Glomerular visceral epithelial cell (primary cell): Measurements from ENCODE around the gene CCS.
A peak's percentile ranks its signal among the peaks of the same experiment; 100 is the strongest.
"Not testable (repeated sequence)": the region's sequence is repeated elsewhere in the genome, so short reads cannot be mapped to it uniquely, and the experiment has no call there.

ENCODE experiments used
- DNase-seq: peaks from one replicate; pipeline ENCODE4 v3.0.0-alpha.2; 2016; ENCODE audit errors: extremely low spot score

The CCS gene

DNA sequence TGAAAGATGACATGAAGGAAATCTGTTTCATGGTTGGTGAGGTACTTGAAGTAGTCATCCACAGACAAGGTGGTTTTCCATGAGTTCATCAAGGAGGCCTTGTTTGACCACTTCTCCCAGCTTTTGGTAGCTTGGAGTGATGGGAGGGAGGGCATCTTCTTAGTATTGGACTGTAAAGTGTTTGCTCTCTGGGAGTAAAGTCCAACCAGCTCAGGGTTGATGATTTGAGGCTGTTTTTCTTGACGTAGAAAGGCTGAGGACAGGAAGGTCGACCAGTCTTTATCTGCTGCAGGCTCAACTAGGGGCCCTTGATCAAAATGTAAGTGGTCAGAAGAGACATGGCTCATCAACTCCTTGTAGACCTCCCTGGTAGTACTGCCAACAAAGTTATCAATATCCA lies 1.8 kb upstream of the CCS start:
- no peak for DNase-seq

DNA sequence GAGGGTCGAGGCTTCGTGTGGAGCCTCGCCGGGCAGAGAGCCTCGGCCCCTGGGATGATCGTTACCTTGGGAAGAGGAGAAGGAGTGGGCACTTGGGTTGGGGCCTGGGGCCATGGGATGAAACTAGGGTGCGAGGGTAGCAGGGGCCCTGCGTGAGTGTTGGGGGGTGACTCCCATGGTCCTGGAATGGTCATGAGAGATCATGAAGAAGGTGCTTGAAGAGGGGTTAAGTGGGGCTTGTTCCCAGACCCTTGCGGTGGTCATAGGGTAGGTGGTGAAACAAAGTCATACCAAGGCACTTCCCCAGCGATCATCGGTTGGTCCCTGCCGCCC lies 284 bp downstream of the CCS start:
- no peak for DNase-seq

DNA sequence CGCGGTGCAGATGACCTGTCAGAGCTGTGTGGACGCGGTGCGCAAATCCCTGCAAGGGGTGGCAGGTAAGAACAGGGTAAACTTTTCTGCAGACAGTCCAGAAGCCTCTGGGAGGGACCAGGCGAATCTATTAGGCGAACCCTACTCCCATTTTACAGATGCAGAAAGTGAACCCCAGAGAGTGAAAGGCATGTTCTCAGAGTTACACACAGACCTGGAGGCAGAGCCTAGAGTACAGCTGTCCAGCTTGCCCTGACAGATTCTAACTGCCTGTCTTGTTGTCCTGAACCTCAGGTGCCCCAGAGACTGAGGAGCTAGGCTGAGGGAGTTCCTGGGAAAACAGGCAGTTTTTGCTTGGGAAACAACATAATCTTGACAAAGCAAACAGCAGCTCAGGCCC lies 665 bp downstream of the CCS start:
- no peak for DNase-seq

DNA sequence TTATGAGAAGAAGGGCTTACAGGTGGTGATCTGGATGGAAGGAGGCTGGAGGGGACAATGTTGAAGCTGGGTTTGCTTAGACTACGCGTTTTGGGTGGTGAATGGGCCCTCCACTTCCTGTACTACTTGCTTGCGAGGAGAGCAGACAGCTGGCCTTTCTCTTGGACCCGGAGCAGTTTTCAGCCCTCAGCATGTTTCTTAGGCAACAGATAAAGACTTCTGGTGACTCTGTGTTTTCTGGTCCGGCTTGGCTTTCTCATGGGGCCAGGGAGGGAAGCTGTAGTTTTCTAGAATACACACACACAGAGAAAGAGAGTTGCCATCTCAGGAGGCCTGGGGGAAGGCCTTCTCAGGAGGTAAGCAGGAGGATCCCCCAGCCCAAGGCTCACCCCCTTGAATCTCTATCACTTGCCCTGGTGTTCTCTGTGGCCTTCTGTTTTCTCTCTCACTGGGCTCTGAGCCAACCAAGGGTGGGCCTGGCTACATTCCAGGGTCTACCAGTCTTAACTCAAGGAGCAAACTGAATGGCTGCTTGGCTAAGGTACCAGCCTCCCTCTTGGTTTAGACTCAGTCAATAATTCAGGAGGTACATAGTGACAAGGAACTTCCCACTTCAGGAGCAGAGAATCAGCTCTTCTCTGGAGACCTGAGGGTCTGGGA lies 2.4 kb downstream of the CCS start:
- no peak for DNase-seq

DNA sequence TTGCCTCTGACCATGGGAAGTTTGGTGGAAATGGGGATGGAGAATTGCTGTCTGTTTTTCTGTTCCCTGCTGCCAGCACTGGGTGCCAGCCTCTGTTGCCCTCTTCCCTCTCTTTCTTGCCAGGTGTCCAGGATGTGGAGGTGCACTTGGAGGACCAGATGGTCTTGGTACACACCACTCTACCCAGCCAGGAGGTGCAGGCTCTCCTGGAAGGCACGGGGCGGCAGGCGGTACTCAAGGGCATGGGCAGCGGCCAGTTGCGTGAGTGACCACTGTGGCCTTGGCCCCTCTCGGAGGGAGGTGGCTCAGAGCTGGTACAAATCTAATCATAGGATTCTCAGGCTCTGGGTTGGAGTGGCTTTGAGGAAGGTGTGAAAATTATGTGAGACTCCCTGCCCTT lies 6.0 kb downstream of the CCS start:
- no peak for DNase-seq

DNA sequence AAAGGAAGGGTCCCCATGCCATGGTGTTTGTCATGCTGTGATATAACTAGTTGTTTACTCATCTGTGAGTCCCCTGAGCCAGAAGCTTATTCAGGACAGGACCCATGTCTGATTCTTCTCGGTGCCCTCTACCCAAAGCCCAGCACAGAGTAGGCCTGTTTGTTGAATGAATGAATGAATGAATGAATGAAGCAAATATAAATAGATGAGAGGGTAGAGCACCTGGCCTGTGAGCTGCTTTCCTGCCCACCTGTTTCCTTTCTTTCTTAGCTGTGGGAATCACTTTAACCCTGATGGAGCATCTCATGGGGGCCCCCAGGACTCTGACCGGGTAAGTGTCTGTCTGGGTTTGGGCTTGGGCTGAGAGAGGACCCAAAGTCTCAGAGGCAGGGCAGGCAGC lies 7.2 kb downstream of the CCS start:
- DNase-seq = no peak

DNA sequence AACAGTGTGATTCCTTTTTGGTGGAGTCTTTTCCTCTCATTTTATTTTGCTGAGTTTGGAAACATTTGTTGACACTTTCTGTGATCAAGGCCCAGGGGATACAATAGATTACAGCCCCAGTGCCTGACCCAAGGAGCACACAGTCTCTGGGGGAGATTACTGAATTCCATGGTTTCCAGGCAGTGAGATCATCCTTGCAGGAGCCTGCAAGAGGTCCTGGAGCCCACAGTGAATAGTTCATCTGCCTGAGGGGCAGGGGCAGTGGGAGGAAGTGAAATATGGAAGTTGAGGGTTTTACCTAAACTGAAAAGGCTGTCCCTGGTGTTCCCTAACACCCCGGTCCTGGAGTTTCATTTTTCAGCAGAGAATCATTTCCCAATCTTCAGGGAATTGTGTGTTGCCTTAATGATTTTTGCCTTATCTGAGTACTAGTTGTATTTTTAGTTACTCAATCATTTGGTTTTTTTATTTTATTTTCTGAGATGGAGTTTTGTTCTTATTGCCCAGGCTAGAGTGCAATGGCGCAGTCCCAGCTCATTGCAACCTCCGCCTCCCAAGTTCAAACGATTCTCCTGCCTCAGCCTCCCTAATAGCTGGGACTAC lies 7.7 kb downstream of the CCS start:
- no peak for DNase-seq

DNA sequence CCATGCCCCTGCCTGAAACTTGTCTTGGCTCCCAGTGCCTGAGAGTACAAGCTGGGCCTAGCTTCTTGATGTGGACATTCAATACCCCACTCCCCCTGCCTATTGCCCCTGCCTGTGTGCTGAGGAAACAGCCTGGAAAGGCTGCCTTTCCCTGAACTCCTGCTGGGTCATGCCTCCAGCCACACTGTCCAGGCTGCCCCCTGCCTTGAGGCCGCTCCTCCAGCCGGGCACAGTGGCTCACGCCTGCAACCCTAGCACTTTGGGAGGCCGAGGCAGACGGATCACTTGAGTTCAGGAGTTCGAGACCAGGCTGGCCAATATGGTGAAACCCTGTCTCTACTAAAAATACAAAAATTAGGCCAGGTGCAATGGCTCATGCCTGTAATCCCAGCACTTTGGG lies 10.1 kb downstream of the CCS start:
- DNase-seq = no peak

DNA sequence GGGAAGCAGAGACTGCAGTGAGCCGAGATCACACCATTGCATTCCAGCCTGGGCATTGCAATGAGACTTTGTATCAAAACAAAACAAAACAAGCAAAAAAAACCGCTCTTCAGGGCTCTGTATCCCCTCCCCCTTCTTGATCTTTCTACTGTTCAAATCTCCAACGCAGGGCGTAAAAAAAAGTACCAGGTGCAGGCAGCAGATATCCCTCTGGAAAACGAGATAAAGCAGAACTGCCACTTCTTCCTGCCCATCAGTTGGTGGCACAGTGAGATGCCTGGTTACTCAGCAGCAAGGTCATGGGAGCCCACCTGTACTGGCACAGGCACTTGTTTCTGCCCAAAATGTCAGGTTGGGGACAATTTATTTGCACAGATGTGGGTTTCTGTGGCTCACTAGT lies 11.2 kb downstream of the CCS start:
- no peak for DNase-seq

DNA sequence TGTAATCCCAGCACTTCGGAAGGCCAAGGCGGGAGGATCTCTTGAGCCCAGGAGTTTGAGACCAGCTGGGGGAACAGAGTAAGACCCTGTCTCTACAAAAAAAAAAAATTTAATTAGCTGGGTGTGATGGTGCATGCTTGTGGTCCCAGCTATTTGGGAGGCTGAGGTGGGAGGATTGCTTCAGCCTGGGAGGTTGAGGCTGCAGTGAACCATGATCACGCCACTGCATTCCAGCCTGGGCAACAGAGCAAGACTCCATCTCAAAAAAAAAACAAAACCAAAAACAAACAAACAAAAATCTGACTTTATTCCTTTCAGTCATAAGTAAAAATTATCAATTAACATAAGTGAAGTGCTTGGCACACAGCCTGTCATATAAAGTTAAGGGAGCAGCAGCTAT lies 13.6 kb downstream of the CCS start:
- DNase-seq = not testable (repeated sequence)

DNA sequence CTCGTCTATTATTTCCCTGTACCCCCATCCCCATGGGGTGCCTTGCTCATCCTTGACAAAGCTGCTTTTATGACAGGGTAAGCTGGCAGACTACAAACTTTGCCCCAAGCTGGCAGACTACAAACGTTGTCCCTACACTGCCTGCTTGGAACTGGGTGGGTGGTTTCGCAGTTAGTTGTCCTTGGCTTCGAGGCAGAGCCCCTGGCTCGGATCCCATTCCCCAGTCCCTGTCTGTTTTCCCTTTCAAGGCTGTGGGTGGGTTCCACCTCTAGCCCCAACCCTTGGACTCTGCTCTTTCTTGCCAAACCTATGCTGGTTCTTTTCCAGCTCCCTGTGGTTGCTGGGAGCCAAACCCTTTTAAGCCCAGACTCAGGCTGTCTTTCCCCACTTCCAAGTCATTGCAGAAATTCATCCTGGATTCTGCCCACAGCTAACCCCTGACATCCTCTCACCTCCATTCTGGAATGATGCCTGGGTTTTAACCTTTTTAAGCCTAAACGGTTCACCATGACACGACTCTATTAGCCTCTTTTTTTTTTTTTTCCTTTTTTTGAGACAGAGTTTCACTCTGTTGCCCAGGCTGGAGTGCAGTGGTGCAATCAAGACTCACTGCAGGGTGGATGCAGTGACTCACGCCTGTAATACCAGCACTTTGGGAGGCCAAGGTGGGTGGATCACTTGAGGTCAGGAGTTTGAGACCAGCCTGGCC lies 14.3 kb downstream of the CCS start:
- DNase-seq = peak; percentile 70

DNA sequence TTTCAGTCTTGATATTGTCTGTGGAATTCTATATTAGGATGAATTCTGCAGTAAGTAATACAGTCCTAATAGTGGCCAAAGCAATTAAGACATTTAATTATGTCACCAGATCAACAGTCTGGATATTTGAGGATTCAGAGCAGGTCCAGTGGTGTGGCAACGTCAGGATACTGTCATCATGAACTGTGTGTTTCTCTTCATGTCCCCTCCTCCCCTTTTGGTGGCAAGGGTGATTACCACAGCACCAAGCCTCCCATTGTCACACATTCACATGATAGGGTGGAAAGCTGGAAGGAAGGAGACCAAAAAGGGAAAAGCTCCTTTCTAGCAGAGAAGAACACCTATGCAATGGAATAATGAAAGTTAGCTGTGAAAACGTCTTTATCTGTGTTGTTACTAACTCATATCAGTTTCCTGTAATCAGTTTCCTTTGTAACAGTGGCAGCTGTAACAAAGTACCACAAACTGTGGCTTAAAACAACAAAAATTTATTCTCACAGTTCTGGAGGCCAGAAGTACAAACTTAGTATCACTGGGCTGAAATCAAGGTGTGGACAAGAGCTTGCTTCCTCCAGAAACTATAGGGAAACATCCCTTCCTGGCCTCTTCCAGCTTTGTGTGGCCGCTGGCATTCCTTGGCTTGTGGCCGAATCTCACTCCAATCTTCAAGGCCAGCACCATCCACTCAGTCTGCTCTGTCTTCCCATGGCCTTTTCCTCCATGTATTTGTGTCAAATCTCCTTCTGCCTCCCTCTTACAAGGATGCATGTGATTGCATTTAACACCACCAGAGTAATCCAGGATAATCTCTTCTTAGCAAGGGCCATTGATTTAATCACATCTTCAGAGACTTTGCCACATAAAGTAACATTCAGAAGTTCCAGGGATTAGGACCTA lies 17.0 kb downstream of the CCS start:
- no peak for DNase-seq

DNA sequence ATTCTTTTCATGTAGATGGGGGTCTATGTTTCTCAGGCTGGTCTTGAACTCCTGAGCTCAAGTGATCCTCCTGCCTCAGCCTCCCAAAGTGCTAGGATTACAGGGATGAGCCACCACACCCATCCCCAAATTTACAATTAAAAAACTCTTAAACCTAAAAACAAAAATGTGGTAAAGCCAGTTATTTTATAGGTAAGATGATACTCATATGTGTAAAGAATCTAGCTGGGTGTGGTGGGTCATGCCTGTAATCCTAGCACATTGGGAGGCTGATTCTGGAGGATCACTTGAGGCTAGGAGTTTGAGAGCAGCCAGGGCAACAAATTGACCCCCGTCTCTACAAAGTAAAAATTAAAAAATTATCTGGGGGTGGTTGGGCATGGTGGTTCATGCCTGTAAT lies 19.5 kb downstream of the CCS start:
- DNase-seq = no peak

DNA sequence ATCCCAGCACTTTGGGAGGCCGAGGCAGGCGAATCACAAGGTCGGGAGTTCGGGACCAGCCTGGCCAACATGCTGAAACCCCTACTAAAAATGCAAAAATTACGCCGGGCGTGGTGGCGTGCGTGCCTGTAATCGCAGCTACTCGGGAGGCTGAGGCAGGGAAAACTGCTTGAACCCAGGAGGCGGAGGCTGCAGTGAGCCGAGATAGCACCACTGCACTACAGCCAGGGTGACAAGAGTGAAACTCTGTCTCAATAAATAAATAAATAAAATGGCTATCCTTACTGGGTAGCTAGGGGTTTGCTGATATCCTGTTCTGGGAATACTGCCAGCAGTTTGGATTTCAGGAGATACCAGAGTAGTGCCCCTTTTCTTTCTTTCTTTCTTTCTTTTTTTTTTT lies 21.1 kb downstream of the CCS start:
- no peak for DNase-seq

DNA sequence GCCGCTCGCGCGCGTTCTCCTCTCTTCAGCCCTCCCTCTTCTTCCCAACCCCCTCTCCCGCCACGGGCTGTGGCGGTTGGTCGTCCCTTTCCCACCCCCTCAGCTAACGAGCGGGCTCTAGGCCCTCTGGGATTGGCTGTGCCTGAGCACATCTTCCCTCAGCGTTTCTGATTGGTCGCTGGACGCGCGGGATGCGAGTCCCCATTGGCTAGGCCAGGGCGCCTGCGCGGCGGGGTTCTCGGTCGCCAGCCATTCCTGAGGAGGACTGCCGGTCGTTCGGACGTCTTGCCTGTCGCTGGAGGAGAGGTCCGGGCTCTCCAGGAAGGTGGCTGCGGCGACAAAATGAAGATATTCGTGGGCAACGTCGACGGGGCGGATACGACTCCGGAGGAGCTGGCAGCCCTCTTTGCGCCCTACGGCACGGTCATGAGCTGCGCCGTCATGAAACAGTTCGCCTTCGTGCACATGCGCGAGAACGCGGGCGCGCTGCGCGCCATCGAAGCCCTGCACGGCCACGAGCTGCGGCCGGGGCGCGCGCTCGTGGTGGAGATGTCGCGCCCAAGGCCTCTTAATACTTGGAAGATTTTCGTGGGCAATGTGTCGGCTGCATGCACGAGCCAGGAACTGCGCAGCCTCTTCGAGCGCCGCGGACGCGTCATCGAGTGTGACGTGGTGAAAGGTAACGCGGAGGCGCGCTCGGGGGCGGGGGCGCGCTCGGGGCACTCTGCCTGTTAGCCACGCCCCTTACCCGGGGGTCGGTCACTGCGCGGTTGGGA lies 23.6 kb downstream of the CCS start, which contains the start of gene RBM14:
RBM14 (plus strand) TSS at position 252 of the 776 bp plus-strand sequence; CDS start at position 343, 91 bp downstream.
- peak; percentile 99 for DNase-seq

DNA sequence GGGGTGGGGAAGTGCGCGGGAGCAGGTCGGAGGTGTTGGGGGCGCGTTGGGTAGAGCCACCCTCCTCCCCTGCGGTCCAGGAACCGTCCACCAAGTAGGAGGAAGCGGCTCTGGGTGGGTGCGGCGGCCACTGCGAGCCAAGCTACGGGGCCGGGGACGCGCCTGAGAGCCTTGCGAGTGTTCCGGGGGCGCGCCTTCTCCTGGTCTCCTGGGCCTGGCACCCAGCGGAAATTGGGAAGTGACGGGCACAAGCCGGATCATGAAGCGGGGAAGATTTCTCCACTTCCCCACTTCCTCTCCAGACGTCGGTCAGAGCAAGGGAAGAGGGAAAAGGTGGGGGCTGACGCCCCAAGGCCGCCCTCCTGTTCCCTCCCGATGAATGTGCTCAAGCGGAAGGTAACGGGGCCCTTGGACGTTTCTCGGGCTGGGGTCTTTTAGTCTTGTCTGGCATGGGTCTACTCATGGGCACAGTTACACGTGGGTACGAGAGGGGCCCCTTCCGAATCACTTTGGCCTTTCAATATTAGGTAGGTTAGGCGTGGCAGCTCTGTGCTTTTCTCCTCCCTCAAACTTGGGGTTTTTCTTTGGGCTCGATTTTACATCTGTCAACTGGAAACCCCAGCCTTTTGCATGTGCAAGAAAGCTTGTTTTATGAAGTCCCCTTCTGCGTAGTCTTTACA lies 24.3 kb downstream of the CCS start:
- peak; percentile 51 for DNase-seq

DNA sequence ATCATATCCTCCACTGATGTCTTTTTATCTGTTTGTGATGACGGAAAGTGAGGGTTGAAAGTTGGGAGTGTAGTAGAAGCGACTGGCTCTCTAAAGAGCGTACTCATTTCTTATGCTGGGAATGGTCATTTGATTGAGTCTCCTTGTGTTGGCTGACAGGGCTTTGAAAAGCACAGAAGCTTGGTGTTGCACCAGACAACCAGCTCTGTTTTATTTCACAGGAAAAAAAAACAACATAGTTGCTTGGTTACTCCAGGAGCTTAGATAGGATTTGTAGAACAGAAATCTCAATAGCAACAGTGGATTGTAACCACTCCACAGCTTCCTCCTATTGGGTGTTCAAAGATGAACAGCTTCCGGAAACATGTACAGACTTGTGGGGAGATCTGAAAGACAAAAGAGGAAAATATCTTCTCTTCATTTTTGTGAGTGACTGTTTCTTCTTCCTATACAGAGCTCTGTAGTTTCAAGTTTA lies 26.1 kb downstream of the CCS start:
- DNase-seq = peak; percentile 31

DNA sequence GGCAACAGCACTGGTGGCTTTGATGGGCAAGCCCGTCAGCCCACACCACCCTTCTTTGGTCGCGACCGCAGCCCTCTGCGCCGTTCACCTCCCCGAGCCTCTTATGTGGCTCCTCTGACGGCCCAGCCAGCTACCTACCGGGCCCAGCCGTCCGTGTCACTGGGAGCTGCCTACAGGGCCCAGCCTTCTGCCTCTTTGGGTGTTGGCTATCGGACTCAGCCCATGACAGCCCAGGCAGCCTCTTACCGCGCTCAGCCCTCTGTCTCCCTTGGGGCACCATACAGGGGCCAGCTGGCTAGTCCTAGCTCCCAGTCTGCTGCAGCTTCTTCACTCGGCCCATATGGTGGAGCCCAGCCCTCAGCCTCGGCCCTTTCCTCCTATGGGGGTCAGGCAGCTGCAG lies 31.5 kb downstream of the CCS start:
- DNase-seq = no peak

DNA sequence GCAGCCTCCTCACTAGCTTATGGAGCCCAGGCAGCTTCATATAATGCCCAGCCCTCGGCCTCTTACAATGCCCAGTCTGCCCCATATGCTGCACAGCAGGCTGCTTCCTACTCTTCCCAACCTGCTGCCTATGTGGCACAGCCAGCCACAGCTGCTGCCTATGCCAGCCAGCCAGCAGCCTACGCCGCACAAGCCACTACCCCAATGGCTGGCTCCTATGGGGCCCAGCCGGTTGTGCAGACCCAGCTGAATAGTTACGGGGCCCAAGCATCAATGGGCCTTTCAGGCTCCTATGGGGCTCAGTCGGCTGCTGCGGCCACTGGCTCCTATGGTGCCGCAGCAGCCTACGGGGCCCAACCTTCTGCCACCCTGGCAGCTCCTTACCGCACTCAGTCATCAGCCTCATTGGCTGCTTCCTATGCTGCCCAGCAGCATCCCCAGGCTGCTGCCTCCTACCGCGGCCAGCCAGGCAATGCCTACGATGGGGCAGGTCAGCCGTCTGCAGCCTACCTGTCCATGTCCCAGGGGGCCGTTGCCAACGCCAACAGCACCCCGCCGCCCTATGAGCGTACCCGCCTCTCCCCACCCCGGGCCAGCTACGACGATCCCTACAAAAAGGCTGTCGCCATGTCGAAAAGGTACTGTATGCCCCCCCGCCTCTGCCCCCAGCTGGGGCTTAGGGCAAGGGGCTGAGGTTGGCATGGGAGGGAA lies 32.2 kb downstream of the CCS start:
- DNase-seq = no peak

DNA sequence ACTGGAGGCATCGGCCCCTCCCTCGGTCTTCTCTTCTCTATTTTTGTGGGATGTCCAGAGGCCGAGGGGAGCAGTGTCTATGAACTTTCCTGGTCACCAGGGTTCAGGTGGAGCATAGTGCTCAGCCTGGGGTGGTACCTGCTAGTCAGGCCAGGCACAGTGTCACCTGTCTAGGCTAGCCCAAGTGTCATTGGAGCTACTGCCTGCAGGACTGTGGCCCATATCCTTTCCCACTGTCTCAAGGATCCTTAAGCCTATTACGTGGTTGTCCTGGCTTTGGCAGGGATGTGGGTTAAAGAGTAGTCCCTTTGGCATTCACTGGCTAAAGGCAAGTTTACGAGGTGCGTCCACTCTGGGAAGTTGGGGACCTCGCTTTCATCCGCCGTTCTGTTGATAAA lies 32.8 kb downstream of the CCS start:
- no peak for DNase-seq
